SK-N-SH treated with all-trans-retinoic acid at 6 μM for 48 hours (cell line): ENCODE results near the gene SSX2IP.

Experiments
- ATAC-seq: fragments of 200-7000 bp; cut with Tn5 transposase; 3 replicates; pipeline ENCODE4 v1.9.1; 2020; ENCODE audit warnings: mild to moderate bottlenecking, moderate library complexity
- ARNTL ChIP-seq: fragments of 450-650 bp; formaldehyde crosslinking; IDR thresholded peaks from 2 replicates; pipeline ENCODE4 v1.5.0; 2020; ENCODE audit warnings: low read depth, mild to moderate bottlenecking, moderate library complexity, borderline replicate concordance
- BACH2 ChIP-seq: fragments of 250-450 bp; sonication (Bioruptor Pico); IDR thresholded peaks from 2 replicates; pipeline ENCODE4 v1.9.0; 2021; ENCODE audit warnings: mild to moderate bottlenecking, borderline replicate concordance
- CREB5 ChIP-seq: fragments of 250-450 bp; sonication (Bioruptor Pico); IDR thresholded peaks from 2 replicates; pipeline ENCODE4 v1.5.1; 2020; ENCODE audit warnings: low read depth, mild to moderate bottlenecking, moderate library complexity
- CSDC2 ChIP-seq: fragments of 250-450 bp; sonication (Bioruptor Pico); IDR thresholded peaks from 2 replicates; pipeline ENCODE4 v1.5.0; 2020; ENCODE audit warnings: mild to moderate bottlenecking, moderate library complexity
- CSRNP3 ChIP-seq: fragments of 250-450 bp; sonication (Bioruptor Pico); IDR thresholded peaks from 2 replicates; pipeline ENCODE4 v1.5.1; 2021; ENCODE audit warnings: mild to moderate bottlenecking, moderate library complexity
- ESRRG ChIP-seq: fragments of 250-450 bp; sonication (Bioruptor Pico); IDR thresholded peaks from 2 replicates; pipeline ENCODE4 v1.6.1; 2021; ENCODE audit warnings: mild to moderate bottlenecking
- GLIS3 ChIP-seq: fragments of 250-450 bp; sonication (Bioruptor Pico); IDR thresholded peaks from 2 replicates; pipeline ENCODE4 v1.5.0; 2020; ENCODE audit warnings: mild to moderate bottlenecking, moderate library complexity
- ISL1 ChIP-seq: fragments of 250-450 bp; sonication (Bioruptor Pico); IDR thresholded peaks from 2 replicates; pipeline ENCODE4 v2.1.2; 2022; ENCODE audit warnings: mild to moderate bottlenecking, moderate library complexity
- OSR1 ChIP-seq: fragments of 250-450 bp; sonication (Bioruptor Pico); IDR thresholded peaks from 2 replicates; pipeline ENCODE4 v1.8.0; 2022; ENCODE audit warnings: moderate library complexity, mild to moderate bottlenecking, inconsistent platforms
- POU6F1 ChIP-seq: fragments of 250-450 bp; sonication (Bioruptor Pico); IDR thresholded peaks from 2 replicates; pipeline ENCODE4 v1.8.0; 2021; ENCODE audit warnings: low read depth, mild to moderate bottlenecking, moderate library complexity, borderline replicate concordance
- PPARA ChIP-seq: fragments of 250-450 bp; sonication (Bioruptor Pico); IDR thresholded peaks from 2 replicates; pipeline ENCODE4 v1.5.0; 2020; ENCODE audit warnings: mild to moderate bottlenecking, borderline replicate concordance
- RARB ChIP-seq: fragments of 250-450 bp; sonication (Bioruptor Pico); IDR thresholded peaks from 2 replicates; pipeline ENCODE4 v1.8.0; 2021; ENCODE audit warnings: mild to moderate bottlenecking, moderate library complexity
- SNAI2 ChIP-seq: fragments of 250-450 bp; sonication (Bioruptor Pico); IDR thresholded peaks from 2 replicates; pipeline ENCODE4 v1.5.0; 2020; ENCODE audit warnings: mild to moderate bottlenecking, moderate library complexity
- TCF4 ChIP-seq: fragments of 250-450 bp; sonication (Bioruptor Pico); IDR thresholded peaks from 2 replicates; pipeline ENCODE4 v1.8.0; 2021; ENCODE audit warnings: mild to moderate bottlenecking, moderate library complexity, borderline replicate concordance
- TOX ChIP-seq: fragments of 250-450 bp; sonication (Bioruptor Pico); IDR thresholded peaks from 2 replicates; pipeline ENCODE4 v1.8.0; 2021; ENCODE audit warnings: mild to moderate bottlenecking, moderate library complexity, borderline replicate concordance
- TSHZ2 ChIP-seq: fragments of 250-450 bp; sonication (Bioruptor Pico); IDR thresholded peaks from 2 replicates; pipeline ENCODE4 v1.5.0; 2020; ENCODE audit warnings: mild to moderate bottlenecking, moderate library complexity
- ZC3H10 ChIP-seq: fragments of 250-450 bp; sonication (Bioruptor Pico); IDR thresholded peaks from 2 replicates; pipeline ENCODE4 v1.5.1; 2021; ENCODE audit warnings: mild to moderate bottlenecking, moderate library complexity
- ZFP3 ChIP-seq: fragments of 250-450 bp; sonication (Bioruptor Pico); IDR thresholded peaks from 2 replicates; pipeline ENCODE4 v1.5.0; 2020; ENCODE audit warnings: mild to moderate bottlenecking, moderate library complexity
- ZFP30 ChIP-seq: fragments of 450-650 bp; formaldehyde crosslinking; IDR thresholded peaks from 2 replicates; pipeline ENCODE4 v1.5.0; 2022; ENCODE audit warnings: mild to moderate bottlenecking, moderate library complexity
- ZNF565 ChIP-seq: fragments of 450-650 bp; formaldehyde crosslinking; conservative IDR thresholded peaks from 2 replicates; pipeline ENCODE4 v1.5.0; 2020; ENCODE audit warnings: low read depth, mild to moderate bottlenecking, moderate library complexity
- ZNF70 ChIP-seq: fragments of 450-650 bp; formaldehyde crosslinking; IDR thresholded peaks from 2 replicates; pipeline ENCODE4 v1.5.0; 2020; ENCODE audit warnings: mild to moderate bottlenecking, moderate library complexity
- ZNF8 ChIP-seq: fragments of 450-650 bp; formaldehyde crosslinking; IDR thresholded peaks from 2 replicates; pipeline ENCODE4 v1.5.0; 2020; ENCODE audit warnings: mild to moderate bottlenecking, moderate library complexity

The SSX2IP gene

GRCh38 chr1:84675106-84675505, 15.2 kb downstream of the SSX2IP start:
- ATAC-seq, result no peak; the same call in 2 of the 3 replicates
- TF ChIP-seq SNAI2 (CRISPR knock-in tag) (no peak), ARNTL (CRISPR knock-in tag) (no peak), CSRNP3 (CRISPR knock-in tag) (no peak), ZC3H10 (CRISPR knock-in tag) (no peak), GLIS3 (CRISPR knock-in tag) (no peak), ESRRG (no peak), ZNF8 (CRISPR knock-in tag) (no peak), TOX (no peak), ZFP30 (CRISPR knock-in tag) (no peak), POU6F1 (CRISPR knock-in tag) (no peak), ZNF70 (CRISPR knock-in tag) (no peak), ISL1 (CRISPR knock-in tag) (no peak), ZNF565 (CRISPR knock-in tag) (no peak), OSR1 (no peak), CSDC2 (CRISPR knock-in tag) (no peak), TCF4 (CRISPR knock-in tag) (no peak), ZFP3 (CRISPR knock-in tag) (no peak)

GRCh38 chr1:84674705-84675104, 15.6 kb downstream of the SSX2IP start:
- no peak for TF ChIP-seq ARNTL (CRISPR knock-in tag)
- no peak for TF ChIP-seq ESRRG
- TF ChIP-seq ZC3H10 (CRISPR knock-in tag), result no peak
- TF ChIP-seq CREB5 (CRISPR knock-in tag), result no peak
- no peak for TF ChIP-seq BACH2 (CRISPR knock-in tag)
- TF ChIP-seq ZNF70 (CRISPR knock-in tag), result no peak
- no peak for TF ChIP-seq OSR1
- TF ChIP-seq PPARA, result no peak
- no peak for TF ChIP-seq TOX
- no peak for TF ChIP-seq TSHZ2 (CRISPR knock-in tag)
- TF ChIP-seq RARB (CRISPR knock-in tag), result no peak
- TF ChIP-seq ISL1 (CRISPR knock-in tag), result no peak
- TF ChIP-seq CSDC2 (CRISPR knock-in tag), result no peak
- no peak for ATAC-seq

- TF ChIP-seq ZNF565 (CRISPR knock-in tag) (no peak), CSRNP3 (CRISPR knock-in tag) (no peak), CREB5 (CRISPR knock-in tag) (no peak), RARB (CRISPR knock-in tag) (no peak), ISL1 (CRISPR knock-in tag) (peak; percentile 79), ESRRG (no peak), POU6F1 (CRISPR knock-in tag) (no peak)
Measured at GRCh38 chr1:84674021-84674420, 16.2 kb downstream of the SSX2IP start.

More at GRCh38 chr1:84674021-84674420, 16.2 kb downstream of the SSX2IP start:
- ATAC-seq, result no peak
